Hepatocyte (in vitro differentiated cells): Measurements from ENCODE around the gene ADORA3. TPM values are rescaled to one million over a fixed set of nuclear protein-coding genes. Genes with fewer than 3 reads are reported as not detected.

Source experiments
- DNase-seq: peaks from one replicate; pipeline ENCODE4 v3.0.0-alpha.2; 2016; ENCODE audit warnings: low spot score
- H2AFZ ChIP-seq: fragments of 200-600 bp; sonication (generic); 2 replicates; pipeline ENCODE4 v1.6.0; 2016; ENCODE audit warnings: antibody characterized with exemption, mild to moderate bottlenecking
- H3K27ac ChIP-seq: fragments of 200-600 bp; sonication (generic); 2 replicates; pipeline ENCODE4 v1.5.1; 2016; ENCODE audit warnings: mild to moderate bottlenecking
- H3K27me3 ChIP-seq: fragments of 200-600 bp; sonication (generic); 2 replicates; pipeline ENCODE4 v1.6.1; 2016
- H3K36me3 ChIP-seq: fragments of 200-600 bp; sonication (generic); replicated peaks from 2 replicates; pipeline ENCODE4 v1.5.1; 2016; ENCODE audit warnings: low read depth; ENCODE audit not compliant: insufficient read depth
- H3K4me1 ChIP-seq: fragments of 200-600 bp; sonication (generic); 2 replicates; pipeline ENCODE4 v1.5.1; 2016; ENCODE audit warnings: mild to moderate bottlenecking, moderate library complexity; ENCODE audit not compliant: insufficient read depth
- H3K4me2 ChIP-seq: fragments of 200-600 bp; sonication (generic); 2 replicates; pipeline ENCODE4 v1.6.0; 2016
- H3K4me3 ChIP-seq: fragments of 200-600 bp; sonication (generic); 2 replicates; pipeline ENCODE4 v1.5.1; 2016; ENCODE audit warnings: mild to moderate bottlenecking
- H3K79me2 ChIP-seq: fragments of 200-600 bp; sonication (generic); 2 replicates; pipeline ENCODE4 v1.6.0; 2017; ENCODE audit warnings: mild to moderate bottlenecking
- H3K9me2 ChIP-seq: fragments of 200-600 bp; sonication (generic); replicated peaks from 2 replicates; pipeline ENCODE4 v1.6.0; 2017; ENCODE audit warnings: mild to moderate bottlenecking; ENCODE audit not compliant: insufficient read depth
- H3K9me3 ChIP-seq: fragments of 200-600 bp; sonication (generic); 2 replicates; pipeline ENCODE4 v1.5.1; 2016; ENCODE audit warnings: low read depth, mild to moderate bottlenecking
- H4K20me1 ChIP-seq: fragments of 200-600 bp; sonication (generic); 2 replicates; pipeline ENCODE4 v1.6.0; 2016; ENCODE audit warnings: mild to moderate bottlenecking; ENCODE audit not compliant: insufficient read depth, poor library complexity, severe bottlenecking
- CTCF ChIP-seq: fragments of 200-600 bp; sonication (generic); IDR thresholded peaks from 2 replicates; pipeline ENCODE4 v1.5.1; 2016; ENCODE audit warnings: antibody characterized with exemption, mild to moderate bottlenecking; ENCODE audit not compliant: poor library complexity
- EZH2 ChIP-seq: fragments of 200-600 bp; sonication (generic); IDR thresholded peaks from 2 replicates; pipeline ENCODE4 v1.6.1; 2016; ENCODE audit warnings: antibody characterized with exemption, mild to moderate bottlenecking, borderline replicate concordance
- EZH2phosphoT487 ChIP-seq: fragments of 200-600 bp; sonication (generic); IDR thresholded peaks from one replicate; pipeline ENCODE4 v1.6.1; 2018; ENCODE audit warnings: antibody characterized with exemption, mild to moderate bottlenecking, low read depth, moderate library complexity; ENCODE audit not compliant: unreplicated experiment, severe bottlenecking
- WGBS: methylation state at CpG from one replicate; pipeline ENCODE4 v1.1.6; 2016; ENCODE audit warnings: low lambda C conversion rate; ENCODE audit errors: missing lambda C conversion rate; 5-methylcytosine and 5-hydroxymethylcytosine counted together
- polyA plus RNA-seq: library from polyadenylated mRNA; unstranded; fragments of >200 nt; fragmentation: Nextera tagmentation; extraction: Ambion mirVana; gene quantifications from 2 replicates; pipeline ENCODE4 v1.2.1, GENCODE V29; 2016
- total RNA-seq: library from RNA; depleted of rRNA; stranded (reverse); fragments of >200 nt; gene quantifications from 2 replicates; pipeline ENCODE4 v1.2.3, GENCODE V29; 2014

Gene ADORA3
- total and polyA plus RNA-seq, 2 experiments from 2014 or later, result 0.33 to 0.41 TPM

GRCh38 chr1:111515291-111516004, 12.0 kb upstream of the ADORA3 start:
- H3K4me3 ChIP-seq, result no peak overlapping the region
- TF ChIP-seq EZH2phosphoT487 (no peak), CTCF (no peak), EZH2 (no peak)
- WGBS, result 96% methylated on average over 36 of the region's 40 CpGs
- H4K20me1 ChIP-seq, result no peaks in the 10 kb centered on the region
- H3K9me3 ChIP-seq, result no peaks in the 10 kb centered on the region
- H2AFZ ChIP-seq, result no peak overlapping the region
- no peak overlapping the region for H3K27ac ChIP-seq
- no peak for DNase-seq
- H3K79me2 ChIP-seq, result no peaks in the 10 kb centered on the region
- H3K36me3 ChIP-seq, result no peaks in the 10 kb centered on the region
- no peak overlapping the region for H3K4me2 ChIP-seq
- H3K9me2 ChIP-seq, result no peaks in the 10 kb centered on the region
- no peaks in the 10 kb centered on the region for H3K27me3 ChIP-seq
- H3K4me1 ChIP-seq, result no peaks in the 10 kb centered on the region

GRCh38 chr1:111513410-111514020, 10.1 kb upstream of the ADORA3 start:
- WGBS, result 83% methylated on average over 8 of the region's 8 CpGs
- Histone ChIP-seq H3K9me3 (no peaks in the 10 kb centered on the region), H3K36me3 (no peaks in the 10 kb centered on the region), H3K27me3 (no peaks in the 10 kb centered on the region), H3K9me2 (no peaks in the 10 kb centered on the region), H3K79me2 (no peaks in the 10 kb centered on the region), H4K20me1 (no peaks in the 10 kb centered on the region), H3K4me2 (no peak overlapping the region), H3K4me3 (no peak overlapping the region), H2AFZ (no peak overlapping the region), H3K4me1 (peaks cover 4% of the 10 kb centered on the region), H3K27ac (no peak overlapping the region)
- no peak for TF ChIP-seq CTCF
- TF ChIP-seq EZH2, result no peak
- no peak for TF ChIP-seq EZH2phosphoT487
- no peak for DNase-seq

GRCh38 chr1:111512931-111513330, 9.5 kb upstream of the ADORA3 start:
- Histone ChIP-seq H3K27me3 (no peaks in the 10 kb centered on the region), H3K4me1 (peaks cover 7% of the 10 kb centered on the region), H2AFZ (no peak overlapping the region), H3K27ac (no peak overlapping the region), H3K36me3 (no peaks in the 10 kb centered on the region), H3K9me2 (no peaks in the 10 kb centered on the region), H4K20me1 (no peaks in the 10 kb centered on the region), H3K4me3 (no peak overlapping the region), H3K9me3 (no peaks in the 10 kb centered on the region), H3K79me2 (no peaks in the 10 kb centered on the region), H3K4me2 (no peak overlapping the region)
- DNase-seq, result no peak
- 63% methylated on average over 3 of the region's 3 CpGs for WGBS
- TF ChIP-seq EZH2 (no peak), CTCF (no peak), EZH2phosphoT487 (no peak)
